ENCODE measurements around the gene DMBX1.

- TF ChIP-seq CTCF (conservative IDR thresholded peaks at IDR 0.05) (no peak), EZH2 (IDR thresholded peaks at IDR 0.05; ENCODE audit: low read depth) (no peak)
These were observed 30.8 kb upstream of the DMBX1 start for GRCh38 chr1:46458846-46459245.
